C4-2B (cell line): Measurements from ENCODE around the gene CACNA2D1.

Source experiments
- H3K27ac ChIP-seq: fragments of 450-650 bp; 2 replicates; pipeline ENCODE4 v1.5.1; 2017
- CTCF ChIP-seq: fragments of 450-650 bp; conservative IDR thresholded peaks from 2 replicates; pipeline ENCODE4 v1.5.1; 2017; ENCODE audit warnings: mild to moderate bottlenecking
- ZFX ChIP-seq: fragments of 450-650 bp; IDR thresholded peaks from 2 replicates; pipeline ENCODE4 v1.6.1; 2017

CACNA2D1 gene

DNA sequence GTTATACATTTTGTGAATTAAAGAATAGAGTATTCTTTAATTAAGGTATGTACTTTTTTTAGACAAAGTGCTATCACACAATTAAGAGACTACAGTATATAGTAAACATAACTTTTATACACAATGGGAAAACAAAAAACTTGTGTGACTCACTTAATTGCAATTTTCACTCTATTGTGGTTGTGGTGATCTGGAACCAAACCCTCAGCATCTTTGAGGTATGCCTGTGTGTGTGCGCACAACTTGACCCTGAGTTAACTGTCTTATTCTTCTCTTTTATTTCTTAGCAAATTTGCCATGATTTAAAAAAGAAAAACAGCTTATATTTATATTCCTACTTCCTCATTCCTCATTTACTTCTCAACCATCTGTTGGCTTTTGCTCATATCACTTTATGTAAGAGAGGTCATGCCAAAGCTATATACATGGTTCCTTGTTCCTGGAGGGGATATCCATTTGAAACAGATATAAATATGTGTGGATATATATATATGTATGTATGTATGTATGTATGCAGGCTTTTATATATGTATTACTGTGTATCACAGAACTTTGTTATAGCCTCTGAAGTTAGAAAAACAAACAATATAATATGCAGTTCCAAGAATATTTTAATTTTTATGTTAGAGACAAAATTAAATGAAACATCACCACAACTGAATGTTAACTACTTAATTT, 414.2 kb downstream of the CACNA2D1 start:
- no peak overlapping the region for H3K27ac ChIP-seq
- no peak for TF ChIP-seq CTCF
- TF ChIP-seq ZFX, result no peak

DNA sequence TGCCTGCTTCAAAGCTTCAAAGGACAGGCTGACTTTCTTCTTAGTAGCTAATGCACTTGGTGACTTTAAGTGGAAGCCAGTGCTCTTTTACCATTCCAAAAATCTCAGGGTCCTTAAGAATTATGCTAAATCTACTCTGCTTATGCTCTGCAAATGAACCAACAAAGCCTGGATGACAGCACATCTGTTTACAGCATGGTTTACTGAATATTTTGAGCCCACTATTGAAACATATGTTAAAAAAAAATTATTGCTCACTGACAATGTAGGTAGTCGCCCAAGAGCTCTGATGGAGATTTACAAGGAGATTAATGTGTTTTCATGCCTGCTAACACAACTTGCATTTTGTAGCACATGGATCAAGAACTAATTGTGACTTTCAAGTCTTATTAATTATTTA, 415.5 kb downstream of the CACNA2D1 start:
- TF ChIP-seq CTCF, result no peak
- TF ChIP-seq ZFX, result no peak
- H3K27ac ChIP-seq, result no peak overlapping the region

GRCh38 chr7:82021713-82022112, 421.9 kb downstream of the CACNA2D1 start:
- no peak overlapping the region for H3K27ac ChIP-seq
- no peak for TF ChIP-seq ZFX
- no peak for TF ChIP-seq CTCF

GRCh38 chr7:82021036-82021435, 422.5 kb downstream of the CACNA2D1 start:
- TF ChIP-seq CTCF (no peak), ZFX (no peak)
- H3K27ac ChIP-seq, result no peak overlapping the region

DNA sequence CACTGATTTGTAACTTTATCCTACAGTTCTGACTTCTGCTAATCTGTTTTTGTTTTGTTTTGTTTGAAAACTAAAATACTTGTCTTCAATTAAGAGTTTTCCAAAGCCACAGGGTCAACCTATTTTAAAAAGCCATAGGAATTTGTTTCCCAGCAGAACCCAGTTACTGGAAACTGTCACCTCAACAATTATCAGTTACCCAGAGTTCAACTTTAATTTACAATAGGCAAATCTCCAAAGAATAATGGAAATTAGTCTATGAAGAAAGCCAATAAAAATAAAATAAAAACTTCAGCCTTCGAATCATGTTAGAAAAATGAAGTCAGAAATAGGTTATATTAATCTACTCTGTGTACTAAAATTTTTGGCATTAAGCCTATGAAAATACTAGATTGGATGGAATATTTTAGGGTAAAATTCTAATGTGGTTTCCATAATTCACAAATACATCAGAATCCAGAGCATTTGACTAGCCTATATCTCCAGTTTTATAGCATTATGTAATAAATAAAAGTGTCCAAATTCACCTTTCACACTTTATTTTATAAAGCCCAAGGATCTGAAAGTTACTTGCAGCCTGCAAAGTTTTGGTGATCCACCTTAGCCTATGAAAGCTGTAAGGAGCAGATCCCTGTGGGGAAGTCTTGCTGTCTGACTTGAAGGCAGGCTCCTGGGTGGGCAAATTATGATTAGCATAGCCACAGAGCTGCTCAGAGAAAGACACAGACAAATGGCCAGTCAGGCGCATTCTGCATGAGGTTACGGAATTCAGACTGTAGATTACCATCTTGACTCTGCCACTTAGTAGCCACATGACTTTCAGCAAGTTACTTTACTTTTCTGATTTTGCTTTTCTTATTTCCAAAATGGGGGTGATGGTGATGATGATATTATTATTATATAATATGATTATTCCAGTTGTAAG, 423.8 kb downstream of the CACNA2D1 start:
- no peak overlapping the region for H3K27ac ChIP-seq
- TF ChIP-seq CTCF, result no peak
- TF ChIP-seq ZFX, result no peak

DNA sequence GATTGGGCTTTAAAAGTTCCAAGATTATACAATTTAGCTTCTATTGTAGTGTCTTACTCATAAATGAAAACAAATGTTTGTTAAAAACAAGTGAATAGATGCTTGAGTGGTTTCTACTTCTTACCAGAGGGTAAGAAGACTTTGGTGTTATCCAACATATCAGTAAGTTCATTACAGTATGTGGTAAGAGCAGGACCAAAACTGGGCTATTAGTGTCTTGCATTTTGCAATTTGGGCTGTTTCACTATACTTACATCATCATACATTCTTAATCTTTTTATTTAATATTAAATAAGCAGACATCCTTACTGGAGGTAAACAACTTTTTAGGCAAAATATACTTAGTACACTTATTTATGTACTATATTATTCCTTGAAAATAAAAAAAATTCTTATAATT, 425.4 kb downstream of the CACNA2D1 start:
- TF ChIP-seq ZFX (no peak), CTCF (no peak)
- no peak overlapping the region for H3K27ac ChIP-seq

DNA sequence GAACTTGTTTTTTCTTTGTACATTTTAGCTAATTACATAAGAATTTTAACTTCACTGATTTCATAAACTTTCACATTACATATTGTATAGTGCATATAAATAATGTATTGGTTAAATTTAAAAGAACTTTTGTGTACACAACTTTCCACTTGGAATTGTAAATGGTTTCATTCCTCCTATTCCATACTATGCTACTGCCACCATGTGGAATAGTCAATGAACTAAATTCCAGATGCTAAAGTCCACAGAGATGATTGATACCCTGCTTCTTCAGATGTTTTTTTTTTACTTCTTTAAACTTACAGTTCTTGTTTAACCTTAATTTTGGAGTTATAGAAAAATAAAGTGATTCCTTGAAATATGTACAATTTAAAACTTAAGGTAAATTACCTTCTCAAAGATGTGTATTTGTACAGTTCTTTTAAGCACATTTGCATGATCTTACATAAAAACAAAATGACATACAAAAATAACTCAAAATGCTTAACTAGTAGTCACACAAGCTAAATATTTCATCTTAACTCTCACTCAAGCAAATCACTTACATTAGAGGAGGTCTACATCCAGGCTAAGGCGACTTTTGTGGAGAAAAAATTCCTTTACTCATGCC, 426.1 kb downstream of the CACNA2D1 start:
- H3K27ac ChIP-seq, result no peak overlapping the region
- TF ChIP-seq CTCF, result peak; percentile 81
- no peak for TF ChIP-seq ZFX
